Ovary (tissue), 9 donors: ENCODE data around the gene CDK10. TPM values are rescaled to one million over a fixed set of nuclear protein-coding genes. Genes with fewer than 3 reads are reported as not detected.
"Not testable (repeated sequence)": the region's sequence is repeated elsewhere in the genome, so short reads cannot be mapped to it uniquely, and the experiment has no call there.

Experiments used
- DNase-seq, 5 donors: peaks; one replicate each; pipeline ENCODE4 v3.0.0-alpha.2; 2019 to 2020
- H3K27ac ChIP-seq, 2 donors: fragments of 200-600 bp; one replicate each; pipeline versions ENCODE4 v1.5.1 to v1.8.0; 2019 to 2022
- H3K27me3 ChIP-seq: fragments of 200-600 bp; one replicate; pipeline ENCODE4 v1.8.0; 2022
- H3K36me3 ChIP-seq: fragments of 200-600 bp; sonication (generic); one replicate; pipeline ENCODE4 v1.5.1; 2019
- H3K4me1 ChIP-seq: one replicate; pipeline ENCODE4 v1.8.1; 2013; ENCODE audit warnings: mild to moderate bottlenecking, moderate library complexity; ENCODE audit not compliant: insufficient read depth
- H3K4me3 ChIP-seq: fragments of 200-600 bp; sonication (generic); one replicate; pipeline ENCODE4 v1.5.1; 2017
- H3K9me3 ChIP-seq, 2 donors: fragments of 200-600 bp in 1 of 2; sonication (generic) in 1 of 2; one replicate each; pipeline versions ENCODE4 v1.5.1 to v1.8.1; 2013 to 2019; ENCODE audit warnings: mild to moderate bottlenecking in 1 of 2, moderate library complexity in 1 of 2
- EP300 ChIP-seq: sonication (generic); formaldehyde crosslinking; IDR thresholded peaks from one replicate; pipeline ENCODE4 v1.6.1; 2017; ENCODE audit warnings: antibody characterized with exemption
- POLR2A ChIP-seq: fragments of 450-650 bp; IDR thresholded peaks from one replicate; pipeline ENCODE4 v1.6.1; 2017; ENCODE audit warnings: antibody characterized with exemption, mild to moderate bottlenecking, moderate library complexity
- WGBS, 3 donors: extraction: QIAGEN DNeasy Blood & Tissue Kit in 1 of 3; methylation state at CpG; one replicate each; pipeline versions ENCODE4 v1.1.5 to v1.1.7; 2013 to 2017; 5-methylcytosine and 5-hydroxymethylcytosine counted together
- intact Hi-C, 4 donors: fragments of 100-400 bp; cut with DNase I; formaldehyde crosslinking; loops; one replicate each; pipeline versions ENCODE4 v1.11.0 to v1.15.1; 2022 to 2023
- polyA plus RNA-seq, 2 donors: library from polyadenylated mRNA; stranded (reverse); fragments of 200-250 nt in 1 of 2; fragments of 350-450 nt in 1 of 2; fragmentation: Illumina TruSeq in 1 of 2; extraction: RNeasy Lipid Tissue Mini Kit (QIAGEN cat#74804) in 1 of 2; gene quantifications; one replicate each; pipeline ENCODE4 v1.2.3, GENCODE V29; 2013 to 2014
- total RNA-seq, 7 donors: library from RNA; depleted of rRNA in 2 of 7; stranded (reverse); fragments of >200 nt in 2 of 7; fragmentation: NEBNext Ultra II Directional in 3 of 7; extraction: Animal tissue kit (Norgen Biotek cat#: 25700) in 3 of 7; gene quantifications; one replicate each; pipeline versions ENCODE4 v1.1.0 to v1.2.4, GENCODE V29; 2016 to 2023
- TF ChIP-seq, protein P1 (sequence below), 3 donors: fragments of 450-650 bp in 2 of 3; fragments of 200-600 bp in 1 of 3; IDR thresholded peaks; one replicate each; pipeline versions ENCODE4 v1.5.1 to v1.8.0; 2016 to 2022; ENCODE audit warnings: antibody characterized with exemption in 3 of 3, mild to moderate bottlenecking in 1 of 3
- donor health status: DM: no; HTN: no; CAD: no; lungs with moderate emphysema.
- donor health status: DM: no; HTN: no; CAD: no.
- donor health status: Bipolar disorder and iron deficiency.
- donor health status: DM: yes; HTN: yes; CAD: no.
- donor health status: DM: no; HTN: no; CAD: no.
- donor health status: DM: yes; HTN: yes; CAD: no.

CDK10 gene
- total and polyA plus RNA-seq, 9 donors, result 16.9 to 62.1 (median 51.9) TPM

DNA sequence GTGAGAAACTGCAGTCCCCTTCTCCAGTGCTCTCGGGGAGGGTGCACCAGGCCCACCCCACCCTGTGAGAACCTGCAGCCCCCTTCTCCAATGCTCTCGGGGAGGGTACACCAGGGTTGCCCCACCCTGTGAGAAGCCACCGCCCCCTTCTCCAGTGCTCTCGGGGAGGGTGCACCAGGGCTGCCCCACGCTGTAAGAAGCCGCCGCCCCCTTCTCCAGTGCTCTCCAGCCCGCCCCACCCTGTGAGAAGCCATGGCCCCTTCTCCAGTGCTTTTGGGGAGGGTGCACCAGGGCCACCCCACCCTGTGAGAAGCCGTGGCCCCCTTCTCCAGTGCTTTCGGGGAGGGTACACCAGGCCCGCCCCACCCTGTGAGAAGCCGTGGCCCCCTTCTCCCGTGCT is 16.7 kb upstream of the CDK10 start:
- Histone ChIP-seq H3K36me3 (no peaks in the 10 kb centered on the region), H3K4me1 (no peaks in the 10 kb centered on the region), H3K27me3 (no peaks in the 10 kb centered on the region), H3K9me3 (no peaks in the 10 kb centered on the region), H3K27ac (no peak overlapping the region), H3K4me3 (no peak overlapping the region)
- WGBS, 3 donors, result 84 to 92% (median 89%) methylated on average over 8 to 13 of the region's 13 CpGs
- intact Hi-C loops, result no loop called here
- TF ChIP-seq POLR2A (no peak), EP300 (no peak)
- TF ChIP-seq, protein P1, sequence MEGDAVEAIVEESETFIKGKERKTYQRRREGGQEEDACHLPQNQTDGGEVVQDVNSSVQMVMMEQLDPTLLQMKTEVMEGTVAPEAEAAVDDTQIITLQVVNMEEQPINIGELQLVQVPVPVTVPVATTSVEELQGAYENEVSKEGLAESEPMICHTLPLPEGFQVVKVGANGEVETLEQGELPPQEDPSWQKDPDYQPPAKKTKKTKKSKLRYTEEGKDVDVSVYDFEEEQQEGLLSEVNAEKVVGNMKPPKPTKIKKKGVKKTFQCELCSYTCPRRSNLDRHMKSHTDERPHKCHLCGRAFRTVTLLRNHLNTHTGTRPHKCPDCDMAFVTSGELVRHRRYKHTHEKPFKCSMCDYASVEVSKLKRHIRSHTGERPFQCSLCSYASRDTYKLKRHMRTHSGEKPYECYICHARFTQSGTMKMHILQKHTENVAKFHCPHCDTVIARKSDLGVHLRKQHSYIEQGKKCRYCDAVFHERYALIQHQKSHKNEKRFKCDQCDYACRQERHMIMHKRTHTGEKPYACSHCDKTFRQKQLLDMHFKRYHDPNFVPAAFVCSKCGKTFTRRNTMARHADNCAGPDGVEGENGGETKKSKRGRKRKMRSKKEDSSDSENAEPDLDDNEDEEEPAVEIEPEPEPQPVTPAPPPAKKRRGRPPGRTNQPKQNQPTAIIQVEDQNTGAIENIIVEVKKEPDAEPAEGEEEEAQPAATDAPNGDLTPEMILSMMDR (IDR thresholded peaks at IDR 0.05), result no peak
- DNase-seq, result no peak

DNA sequence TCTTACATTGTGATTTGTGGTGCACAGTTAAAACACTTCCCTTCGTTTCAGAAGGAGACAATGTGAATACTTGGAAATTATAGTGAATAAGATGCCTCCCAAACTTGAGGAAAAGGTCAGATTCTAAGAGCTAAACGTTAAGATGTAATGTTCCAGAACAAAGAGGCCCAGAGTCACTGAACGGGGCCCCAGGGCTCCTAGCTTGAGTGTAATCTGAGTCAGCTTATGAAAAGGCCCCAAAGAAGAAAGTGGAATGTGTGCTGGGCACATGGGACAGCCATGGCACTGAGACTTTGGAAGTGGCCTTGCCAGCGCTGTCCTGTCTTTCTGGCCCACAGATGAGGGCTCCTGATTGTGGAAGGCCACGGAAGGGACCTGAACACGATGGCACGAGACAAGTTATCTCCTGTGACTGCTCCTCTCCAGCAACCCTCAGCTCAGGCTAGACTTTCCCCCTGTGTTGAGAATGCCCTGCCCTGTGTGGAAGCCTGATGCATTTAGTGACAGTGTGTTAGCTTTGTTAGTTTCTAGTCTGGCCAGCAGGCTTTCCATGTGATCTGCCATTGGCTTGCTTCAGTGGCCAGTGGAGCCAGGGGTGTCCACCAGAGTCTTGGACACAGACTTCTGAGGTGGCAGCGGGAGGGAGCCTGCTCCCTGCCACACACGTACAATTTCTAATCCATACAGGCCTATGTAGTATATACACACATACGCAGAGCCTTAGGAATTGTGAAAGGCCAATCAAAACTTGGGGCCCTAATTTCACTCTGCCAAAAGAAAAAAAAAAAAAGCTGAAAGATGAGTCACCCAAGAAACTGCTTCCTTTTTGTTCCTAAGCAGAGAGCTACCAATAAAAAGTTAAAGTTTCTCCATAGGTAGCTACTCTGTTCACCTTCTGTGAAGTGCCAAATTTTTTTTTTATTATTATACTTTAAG is 15.7 kb upstream of the CDK10 start:
- intact Hi-C loops, result no loop called here
- no peak for DNase-seq
- Histone ChIP-seq H3K4me3 (no peak overlapping the region), H3K27me3 (no peaks in the 10 kb centered on the region), H3K9me3 (no peaks in the 10 kb centered on the region), H3K36me3 (no peaks in the 10 kb centered on the region), H3K4me1 (no peaks in the 10 kb centered on the region), H3K27ac (no peak overlapping the region)
- TF ChIP-seq, protein P1 (IDR thresholded peaks at IDR 0.05), result no peak
- TF ChIP-seq POLR2A (no peak), EP300 (no peak)
- 83 to 85% (median 83%) methylated on average over 10 of the region's 10 CpGs for WGBS, 3 donors

DNA sequence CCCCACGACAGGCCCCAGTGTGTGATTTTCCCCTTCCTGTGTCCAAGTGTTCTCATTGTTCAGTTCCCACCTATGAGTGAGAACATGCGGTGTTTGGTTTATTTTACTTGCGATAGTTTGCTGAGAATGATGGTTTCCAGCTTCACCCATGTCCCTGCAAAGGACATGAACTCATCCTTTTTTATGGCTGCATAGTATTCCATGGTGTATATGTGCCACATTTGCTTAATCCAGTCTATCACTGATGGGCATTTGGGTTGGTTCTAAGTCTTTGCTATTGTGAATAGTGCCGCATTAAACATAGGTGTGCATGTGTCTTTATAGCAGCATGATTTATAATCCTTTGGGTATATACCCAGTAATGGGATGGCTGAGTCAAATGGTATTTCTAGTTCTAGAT is 14.9 kb upstream of the CDK10 start:
- not testable (repeated sequence) for H3K9me3 ChIP-seq

DNA sequence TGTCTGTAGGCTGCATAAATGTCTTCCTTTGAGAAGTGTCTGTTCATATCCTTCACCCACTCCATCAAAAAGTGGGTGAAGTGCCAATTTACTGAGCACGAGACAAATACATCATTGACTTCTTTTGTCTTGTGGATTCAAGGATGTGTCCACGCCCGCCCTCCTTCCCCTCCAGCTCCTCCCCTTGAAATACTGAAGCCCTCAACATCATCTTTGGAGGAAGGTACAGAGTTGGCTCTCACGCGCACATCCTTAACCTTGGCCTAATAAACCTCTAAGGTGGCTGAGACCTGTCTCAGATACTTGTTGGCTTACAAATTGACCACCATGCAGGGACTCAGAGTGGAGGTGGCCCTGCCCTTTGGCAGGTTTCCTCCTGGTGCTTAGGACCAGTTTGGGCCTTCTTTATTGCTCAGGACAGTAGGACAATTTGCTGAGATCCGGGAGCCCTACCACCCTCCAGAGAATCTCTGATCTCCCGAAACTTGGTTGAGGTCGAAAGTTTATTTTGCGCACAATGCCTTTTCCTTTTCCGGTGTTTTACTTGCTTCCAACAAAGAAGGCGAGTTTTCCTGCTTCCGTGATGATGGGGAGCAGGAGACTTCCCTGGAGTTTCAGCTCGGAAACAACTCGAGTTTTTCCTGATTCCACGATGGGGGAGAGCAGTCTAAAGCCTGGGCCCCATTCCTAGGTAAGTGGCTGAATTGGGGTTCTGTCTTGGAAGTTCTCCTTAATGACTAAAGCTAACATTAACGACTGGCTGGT is 14.1 kb upstream of the CDK10 start:
- WGBS, 3 donors, result 88 to 92% (median 90%) methylated on average over 16 of the region's 16 CpGs
- H3K27ac ChIP-seq, result no peak overlapping the region
- no peaks in the 10 kb centered on the region for H3K9me3 ChIP-seq
- TF ChIP-seq POLR2A, result no peak
- TF ChIP-seq, protein P1 (IDR thresholded peaks at IDR 0.05), result no peak
- TF ChIP-seq EP300, result no peak
- DNase-seq, result no peak
- H3K4me3 ChIP-seq, result no peak overlapping the region
- intact Hi-C loops, result no loop called here
- no peaks in the 10 kb centered on the region for H3K36me3 ChIP-seq
- no peaks in the 10 kb centered on the region for H3K4me1 ChIP-seq
- no peaks in the 10 kb centered on the region for H3K27me3 ChIP-seq

More for the DNA sequence above, 14.9 kb upstream of the CDK10 start:
- intact Hi-C loops, H3K4me3 ChIP-seq, H3K27me3 ChIP-seq, DNase-seq, H3K4me1 ChIP-seq, H3K36me3 ChIP-seq, H3K27ac ChIP-seq: not testable (repeated sequence)
- WGBS, 3 donors, result 94 to 97% (median 94%) methylated on average over 4 of the region's 4 CpGs
